Measurements from ENCODE around the gene CRIP3. TPM values are rescaled to one million over a fixed set of nuclear protein-coding genes. Genes with fewer than 3 reads are reported as not detected.

CRIP3 gene
- total RNA-seq, 1 donor from 2014 or later: 1.1 TPM

DNA sequence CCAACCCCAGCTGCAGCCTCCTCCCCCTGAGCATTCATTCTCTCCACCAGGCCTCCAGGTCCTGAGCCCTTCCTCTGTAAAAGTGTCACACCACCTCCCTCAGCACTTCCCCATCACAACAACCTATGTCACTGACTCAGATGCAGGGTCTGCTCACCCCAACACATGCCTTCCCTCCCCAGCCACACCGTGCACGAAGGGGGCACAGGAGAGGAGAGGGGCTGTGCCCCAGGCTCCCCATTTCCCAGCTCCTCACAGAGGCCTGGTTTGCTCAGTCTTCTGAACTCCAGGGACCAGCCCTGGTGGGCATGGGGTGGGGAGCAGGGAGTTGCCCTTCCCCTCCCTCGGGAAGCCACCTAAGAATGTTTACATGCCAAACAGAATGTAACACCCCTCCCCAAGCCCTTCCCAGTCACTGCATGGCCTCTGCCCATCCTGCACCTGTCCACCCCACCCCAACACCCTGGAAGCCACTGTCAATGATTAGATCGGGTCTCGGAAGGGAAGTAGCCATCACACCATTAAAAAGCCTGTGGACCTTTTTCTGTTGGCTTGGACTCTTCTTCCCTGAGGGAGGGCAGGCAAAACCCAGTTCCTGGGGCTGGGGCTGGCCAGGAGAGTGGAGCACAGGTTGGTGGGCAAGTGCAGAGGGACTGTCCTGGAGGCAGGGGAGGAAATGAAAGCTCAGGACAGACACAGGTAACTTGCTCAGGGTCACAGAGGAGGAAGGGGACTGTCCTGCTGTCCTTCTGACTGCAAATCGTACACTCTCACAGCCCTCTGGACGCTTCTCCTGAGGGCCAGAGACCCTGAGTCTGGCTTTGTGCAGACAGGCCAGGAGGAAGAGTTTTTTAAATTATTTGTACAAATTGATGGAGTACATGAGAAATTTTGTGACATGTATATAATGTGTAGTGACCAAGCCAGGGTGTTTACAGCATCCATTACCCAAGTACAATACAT, 20.6 kb downstream of the CRIP3 start:
- DNase-seq: no peak

DNA sequence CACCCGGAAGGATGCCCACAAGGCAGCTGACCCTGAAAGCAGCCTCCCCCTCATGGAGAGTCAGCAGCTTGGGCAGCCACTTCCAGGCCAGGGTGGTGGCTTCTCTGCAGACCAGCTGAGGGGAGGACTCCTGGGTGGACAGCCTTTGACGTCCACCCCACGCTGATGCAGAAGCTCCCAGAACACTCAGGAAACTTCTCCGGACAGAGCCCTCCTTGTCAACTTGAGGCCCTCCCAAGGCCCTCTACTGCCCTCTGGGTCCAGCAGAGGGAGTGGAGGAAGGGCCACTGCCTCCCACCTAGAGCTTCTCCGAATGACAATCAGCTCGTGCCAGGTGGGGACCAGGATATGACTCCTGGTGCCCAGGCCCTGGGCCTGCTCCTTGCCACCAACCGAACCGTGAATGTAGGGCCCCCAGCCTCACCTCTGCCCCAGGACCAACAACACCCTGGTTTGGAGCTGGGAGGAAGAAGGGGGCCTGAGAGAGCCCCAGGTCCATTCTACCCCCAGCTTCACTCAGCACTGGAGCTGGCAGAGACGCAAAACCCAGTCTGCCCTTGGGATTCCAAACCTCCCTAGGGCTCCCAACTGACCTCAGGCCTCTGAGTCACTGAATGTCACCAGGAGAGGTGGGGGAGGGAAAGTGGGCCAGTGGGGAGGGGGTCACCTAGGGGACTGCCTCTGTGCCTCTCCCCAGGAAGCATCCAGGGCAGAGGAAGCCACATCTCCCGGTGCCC, 21.5 kb downstream of the CRIP3 start:
- no peak for DNase-seq

DNA sequence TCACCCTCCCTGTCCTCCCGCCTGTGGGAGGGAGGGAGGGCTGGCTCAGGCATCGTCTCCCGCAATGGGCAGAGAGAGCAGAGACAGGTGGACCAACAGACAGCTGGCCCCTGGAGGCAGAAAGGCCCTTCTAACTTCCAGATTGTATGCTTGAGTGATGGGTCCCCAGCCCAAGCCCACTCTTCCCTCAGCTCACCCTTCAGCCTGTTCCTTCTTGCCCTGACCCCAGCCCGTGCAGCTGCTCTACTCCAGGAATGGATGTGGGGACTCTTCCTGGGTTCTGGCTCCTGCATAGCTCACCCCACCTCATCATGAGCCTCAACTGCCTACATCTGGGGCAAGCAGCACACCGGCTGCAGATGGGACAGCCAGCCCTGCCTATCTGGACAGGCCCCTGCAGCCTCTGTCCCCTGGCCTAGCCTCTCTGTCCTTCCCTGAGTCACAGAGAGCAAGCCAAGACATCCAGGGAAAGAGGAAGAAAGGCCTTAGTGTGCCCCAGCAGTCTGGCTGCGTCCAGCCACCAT, 22.1 kb downstream of the CRIP3 start:
- DNase-seq: no peak

DNA sequence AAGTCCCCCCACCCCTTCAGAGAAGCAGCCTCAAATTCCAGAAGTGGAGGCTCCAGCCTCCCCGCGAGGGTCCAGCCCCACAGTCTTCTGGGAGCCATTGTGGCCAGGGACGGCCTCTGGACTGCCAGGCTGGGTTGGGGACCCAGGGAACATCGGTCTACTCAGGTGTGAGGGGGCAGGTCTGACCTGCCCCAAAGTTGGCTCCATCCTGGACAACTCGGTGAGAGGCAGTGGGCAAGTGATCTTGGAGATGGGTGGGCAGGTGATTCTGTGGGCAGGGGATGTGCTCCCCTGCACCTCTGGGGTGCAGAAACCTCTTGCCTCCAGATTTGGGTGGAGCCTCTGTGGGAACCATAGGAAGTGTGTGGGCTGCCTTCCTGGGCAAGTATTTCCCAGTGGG, 22.8 kb downstream of the CRIP3 start:
- no peak for DNase-seq

DNA sequence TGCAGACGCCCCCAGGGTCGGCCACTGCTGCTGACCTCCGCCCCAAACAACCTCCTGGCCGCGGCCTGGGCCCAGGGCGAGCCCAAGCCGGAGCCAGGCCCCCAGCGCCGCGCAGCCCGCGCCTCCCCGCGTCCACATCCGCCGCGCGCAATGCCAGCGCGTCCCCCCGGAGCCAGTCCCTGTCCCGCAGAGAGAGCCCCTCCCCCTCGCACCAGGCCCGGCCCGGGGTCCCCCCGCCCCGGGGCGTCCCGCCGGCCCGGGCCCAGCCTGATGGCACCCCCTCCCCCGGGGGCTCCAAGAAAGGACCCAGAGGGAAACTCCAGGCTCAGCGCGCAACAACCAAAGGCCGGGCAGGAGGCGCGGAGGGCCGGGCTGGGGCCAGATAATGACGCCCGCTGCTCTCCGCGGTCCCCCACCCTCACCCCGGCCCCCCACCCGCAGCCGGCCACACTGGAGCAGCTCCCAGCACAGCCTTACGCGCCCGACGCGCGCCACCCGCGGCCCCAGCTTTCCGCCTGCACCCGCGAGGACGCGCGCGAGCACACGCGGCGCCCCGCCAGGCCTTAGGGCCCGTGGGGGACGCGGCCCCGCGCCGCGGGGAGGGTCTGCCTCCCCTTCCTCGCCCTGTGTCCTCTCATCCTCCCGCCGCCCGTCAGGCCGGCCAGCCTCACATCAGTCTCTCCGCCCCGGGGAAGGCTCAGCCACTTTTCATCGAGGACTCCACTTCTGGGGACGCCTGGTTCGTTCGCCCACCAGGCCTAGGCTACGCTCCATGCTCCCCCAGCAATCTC, 23.4 kb downstream of the CRIP3 start:
- DNase-seq: no peak

DNA sequence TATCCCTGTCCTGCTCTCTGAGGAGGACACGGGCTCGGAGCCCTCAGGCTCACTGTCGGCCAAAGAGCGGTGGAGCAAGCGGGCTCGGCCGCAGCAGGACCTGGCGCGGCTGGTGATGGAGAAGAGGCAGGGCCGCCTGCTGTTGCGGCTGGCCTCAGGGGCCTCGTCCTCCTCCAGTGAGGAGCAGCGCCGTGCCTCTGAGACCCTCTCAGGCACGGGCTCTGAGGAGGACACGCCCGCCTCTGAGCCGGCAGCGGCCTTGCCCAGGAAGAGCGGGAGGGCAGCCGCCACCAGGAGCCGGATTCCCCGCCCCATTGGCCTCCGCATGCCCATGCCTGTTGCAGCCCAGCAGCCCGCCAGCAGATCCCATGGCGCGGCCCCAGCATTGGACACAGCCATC, 24.7 kb downstream of the CRIP3 start:
- DNase-seq: no peak

DNA sequence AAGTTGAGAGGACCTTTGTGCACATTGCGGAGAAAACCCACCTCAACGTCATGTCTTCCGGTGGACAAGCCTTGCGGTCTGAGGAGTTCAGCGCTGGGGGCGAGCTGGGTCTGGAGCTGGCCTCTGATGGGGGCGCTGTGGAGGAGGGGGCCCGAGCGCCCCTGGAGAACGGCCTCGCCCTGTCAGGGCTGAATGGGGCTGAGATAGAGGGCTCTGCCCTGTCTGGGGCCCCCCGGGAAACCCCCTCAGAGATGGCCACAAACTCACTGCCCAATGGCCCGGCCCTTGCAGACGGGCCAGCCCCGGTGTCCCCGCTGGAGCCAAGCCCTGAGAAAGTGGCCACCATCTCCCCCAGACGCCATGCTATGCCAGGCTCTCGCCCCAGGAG, 25.1 kb downstream of the CRIP3 start:
- no peak for DNase-seq

DNA sequence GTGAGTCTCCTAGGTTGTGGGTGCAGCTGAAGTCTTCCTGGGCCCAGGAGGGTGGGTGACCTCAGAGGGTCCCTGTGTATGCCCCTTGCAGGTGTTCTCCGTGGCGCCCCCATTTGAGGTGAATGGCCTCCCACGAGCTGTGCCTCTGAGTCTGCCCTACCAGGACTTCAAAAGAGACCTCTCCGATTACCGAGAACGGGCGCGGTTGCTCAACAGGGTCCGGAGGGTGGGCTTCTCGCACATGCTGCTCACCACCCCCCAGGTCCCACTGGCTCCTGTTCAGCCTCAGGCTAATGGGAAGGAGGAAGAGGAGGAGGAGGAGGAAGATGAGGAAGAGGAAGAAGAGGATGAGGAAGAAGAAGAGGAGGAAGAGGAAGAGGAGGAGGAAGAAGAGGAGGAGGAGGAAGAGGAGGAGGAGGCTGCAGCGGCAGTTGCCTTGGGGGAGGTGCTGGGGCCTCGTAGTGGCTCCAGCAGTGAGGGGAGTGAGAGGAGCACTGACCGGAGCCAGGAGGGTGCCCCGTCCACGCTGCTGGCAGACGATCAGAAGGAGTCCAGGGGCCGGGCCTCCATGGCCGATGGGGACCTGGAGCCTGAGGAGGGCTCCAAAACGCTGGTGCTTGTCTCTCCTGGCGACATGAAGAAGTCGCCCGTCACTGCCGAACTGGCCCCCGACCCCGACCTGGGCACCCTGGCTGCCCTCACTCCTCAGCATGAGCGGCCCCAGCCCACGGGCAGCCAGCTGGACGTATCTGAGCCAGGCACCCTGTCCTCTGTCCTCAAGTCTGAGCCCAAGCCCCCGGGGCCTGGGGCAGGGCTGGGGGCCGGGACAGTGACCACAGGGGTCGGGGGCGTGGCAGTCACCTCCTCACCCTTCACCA, 25.8 kb downstream of the CRIP3 start:
- no peak for DNase-seq

DNA sequence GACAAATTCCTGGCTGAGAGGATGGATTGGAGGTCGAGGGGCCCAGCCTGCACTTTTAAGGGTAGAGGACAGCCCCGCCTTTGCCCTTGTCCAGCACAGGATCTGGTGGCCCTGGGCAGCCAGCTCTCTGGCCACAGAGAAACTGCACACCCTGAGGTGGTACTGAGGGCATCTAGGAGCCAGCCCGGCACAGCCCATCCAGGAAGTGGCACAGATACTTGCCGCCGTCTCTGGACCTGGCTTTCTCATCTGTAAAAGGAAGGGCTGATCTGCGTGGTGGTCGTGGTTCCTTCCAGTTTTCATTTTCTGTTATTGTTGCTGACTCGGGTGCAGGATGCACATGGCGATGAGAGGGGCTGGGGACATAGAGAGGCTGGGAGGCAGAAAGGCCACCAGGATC, 26.6 kb downstream of the CRIP3 start:
- no peak for DNase-seq

DNA sequence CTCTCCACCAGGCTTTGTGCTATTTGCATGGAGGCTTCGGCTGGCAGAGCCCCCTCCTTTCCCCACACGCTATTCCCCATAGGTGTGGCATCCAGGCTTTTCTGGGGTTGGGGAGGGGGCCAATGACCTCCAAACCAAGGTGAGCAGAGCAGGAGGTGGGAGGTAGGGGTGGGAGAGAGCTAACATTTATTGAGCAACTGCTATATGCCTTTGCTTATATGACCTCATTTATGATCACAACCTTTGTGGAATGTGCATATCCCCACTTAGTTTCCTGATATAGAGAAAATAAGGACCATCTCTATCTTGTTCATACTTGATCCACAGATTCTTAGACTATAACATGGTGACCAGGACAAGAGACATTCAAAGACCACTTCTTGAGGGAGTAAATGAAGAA, 28.4 kb downstream of the CRIP3 start:
- DNase-seq: no peak

DNA sequence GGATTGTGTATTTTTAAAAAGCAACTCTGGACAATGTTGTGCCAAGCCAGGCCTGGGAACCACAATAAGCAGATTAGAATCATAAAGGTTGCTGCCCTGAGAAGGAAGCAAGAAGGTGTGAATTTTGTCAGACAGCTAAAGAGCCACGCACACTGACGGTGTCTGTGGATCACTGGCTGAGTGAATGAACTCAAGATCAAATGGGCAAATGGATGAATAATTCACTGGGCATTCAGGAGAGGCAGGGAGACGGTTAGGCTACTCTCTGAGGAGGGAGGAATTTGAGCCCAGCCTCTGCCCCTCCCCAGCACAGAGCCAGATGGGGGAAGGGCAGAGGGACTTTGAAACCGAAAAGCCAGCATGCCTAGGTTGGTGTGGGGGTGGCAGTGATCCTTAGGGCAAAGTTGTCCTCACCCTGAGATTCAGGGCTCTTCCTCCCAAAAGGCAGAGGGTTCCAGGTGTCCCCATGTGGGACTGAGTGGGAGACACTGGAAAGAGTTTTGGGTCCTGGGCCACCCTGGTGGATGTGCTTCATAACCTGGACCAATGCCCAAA, 30.0 kb downstream of the CRIP3 start:
- DNase-seq: no peak

DNA sequence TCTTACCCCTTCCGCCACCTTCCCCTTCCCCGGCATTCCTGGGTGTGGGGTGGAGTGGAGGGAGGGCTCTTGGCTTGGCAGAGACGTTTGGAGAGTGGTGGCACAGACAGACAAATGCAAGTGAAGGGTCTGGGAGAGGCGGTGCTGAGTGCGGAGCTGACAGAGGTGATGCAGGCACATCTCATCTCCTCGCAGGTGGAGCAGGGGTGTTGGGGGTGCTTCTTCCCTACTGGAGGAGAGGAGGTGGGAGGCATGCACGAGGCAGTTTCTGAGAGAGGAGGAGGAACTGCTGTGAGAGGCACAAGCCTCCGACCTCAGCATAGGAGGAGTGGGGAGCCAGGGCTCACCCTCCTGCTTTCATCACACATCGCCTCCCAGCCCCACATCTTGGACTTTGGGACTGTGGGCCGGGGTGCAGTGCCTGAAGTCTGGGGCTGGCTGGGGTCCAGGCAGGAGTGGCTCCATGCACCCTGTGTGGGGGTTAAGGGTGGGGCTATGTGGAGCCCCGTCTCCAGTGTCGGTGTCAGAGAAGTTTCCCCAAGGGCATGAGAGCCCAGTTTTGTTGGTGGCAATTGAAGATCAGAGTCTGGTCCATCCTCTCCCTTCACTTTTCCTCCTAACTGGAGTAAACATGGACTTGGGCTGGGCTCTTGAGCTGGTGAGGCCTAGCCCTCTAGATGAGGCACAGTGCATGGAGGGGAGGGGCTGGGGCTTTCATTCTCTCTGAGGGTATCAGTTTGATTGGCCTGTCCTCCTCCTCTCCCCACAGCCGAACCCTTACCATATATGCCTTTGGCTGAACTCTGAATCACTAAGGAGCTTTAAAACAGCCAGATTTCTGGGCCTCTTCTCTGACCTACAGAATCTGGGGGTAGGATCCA, 30.7 kb downstream of the CRIP3 start:
- DNase-seq: no peak

DNA sequence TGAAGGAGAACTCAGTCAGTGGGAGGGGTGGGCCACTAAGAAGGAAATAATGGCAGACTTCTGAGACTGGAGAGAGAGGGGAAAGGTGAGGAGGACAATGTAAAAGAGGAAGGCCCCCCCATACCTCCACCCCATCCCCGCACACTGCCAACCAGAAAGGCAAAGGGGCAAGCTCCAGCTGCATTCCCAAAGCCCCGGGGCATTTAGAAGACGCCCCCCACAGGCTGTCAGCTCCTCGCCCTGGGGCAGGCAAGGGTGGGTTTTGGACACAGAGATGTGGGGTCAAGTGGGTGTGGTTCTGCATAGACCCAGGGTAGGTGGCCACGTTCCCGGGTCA, 31.4 kb downstream of the CRIP3 start:
- DNase-seq: no peak

DNA sequence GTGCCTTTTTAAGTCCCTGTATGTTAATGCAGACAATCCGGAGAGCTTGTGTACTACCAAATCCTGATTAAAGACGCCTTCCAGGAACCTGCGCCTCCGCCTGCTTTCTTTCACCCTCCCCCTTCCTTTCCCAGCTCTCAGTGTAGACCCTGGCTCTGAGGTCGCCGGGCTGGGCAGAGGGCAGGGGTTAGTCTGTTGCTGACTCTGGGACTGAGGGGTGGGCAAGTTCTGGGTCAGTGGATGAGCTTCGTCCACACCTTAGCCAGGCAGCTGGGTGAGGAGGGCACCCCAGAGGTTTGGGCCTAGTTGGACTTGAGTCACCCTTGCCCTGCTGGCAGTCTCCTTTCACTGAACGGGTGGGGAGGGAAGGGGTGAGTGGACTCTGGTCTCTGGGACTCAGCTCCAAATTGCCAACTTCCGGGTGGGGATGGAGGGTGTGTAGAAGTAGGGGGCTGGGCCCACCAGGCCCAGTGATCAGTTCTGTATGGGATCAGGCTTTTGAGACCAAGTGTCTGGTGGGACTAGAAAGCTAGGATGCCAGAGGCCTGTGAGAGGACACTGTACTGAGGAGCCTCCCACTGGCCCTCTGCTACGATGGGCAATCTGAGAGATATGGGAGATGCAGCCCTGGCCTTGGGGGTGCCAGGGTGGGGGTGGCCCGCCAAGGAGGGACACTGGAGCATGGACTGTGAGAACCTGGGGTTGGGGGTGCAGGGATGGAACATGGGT, 31.9 kb downstream of the CRIP3 start:
- no peak for DNase-seq

DNA sequence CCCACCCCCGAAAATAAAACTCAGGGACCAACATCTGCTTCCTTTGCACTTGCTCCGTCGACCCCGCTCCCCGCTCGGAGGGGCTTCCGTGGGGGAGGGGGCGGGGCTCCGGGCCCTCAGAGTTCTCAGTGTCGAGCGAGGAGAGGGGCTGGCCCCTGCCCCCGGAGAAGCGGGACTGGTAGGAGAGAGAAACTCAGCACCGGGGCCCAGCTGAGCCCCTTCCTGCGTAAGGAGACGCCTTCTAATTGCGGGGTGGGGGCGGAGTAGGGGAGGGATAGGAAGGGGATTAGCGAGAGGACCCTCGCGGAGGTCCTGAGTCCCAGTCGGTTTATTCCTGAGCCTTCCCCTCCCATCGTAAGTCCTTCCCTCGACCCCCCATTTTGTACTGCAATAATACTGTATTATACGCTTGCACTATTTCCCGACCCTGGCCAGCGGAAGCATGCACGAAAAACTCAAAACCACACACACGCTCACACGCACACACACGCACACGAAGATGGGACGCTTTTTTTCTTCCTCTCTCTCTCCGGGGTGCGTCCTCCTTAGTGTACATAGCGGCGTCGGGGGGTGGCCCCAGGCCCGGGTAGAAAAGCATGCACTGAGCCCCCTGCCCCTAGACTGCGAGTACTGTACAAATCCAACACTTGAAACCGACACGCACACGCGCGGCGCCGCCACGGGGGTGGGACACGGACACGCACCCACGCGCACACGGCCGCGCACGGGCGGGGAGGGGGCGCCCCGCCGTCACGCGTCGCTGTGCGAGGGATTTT, 32.6 kb downstream of the CRIP3 start:
- DNase-seq: no peak

DNA sequence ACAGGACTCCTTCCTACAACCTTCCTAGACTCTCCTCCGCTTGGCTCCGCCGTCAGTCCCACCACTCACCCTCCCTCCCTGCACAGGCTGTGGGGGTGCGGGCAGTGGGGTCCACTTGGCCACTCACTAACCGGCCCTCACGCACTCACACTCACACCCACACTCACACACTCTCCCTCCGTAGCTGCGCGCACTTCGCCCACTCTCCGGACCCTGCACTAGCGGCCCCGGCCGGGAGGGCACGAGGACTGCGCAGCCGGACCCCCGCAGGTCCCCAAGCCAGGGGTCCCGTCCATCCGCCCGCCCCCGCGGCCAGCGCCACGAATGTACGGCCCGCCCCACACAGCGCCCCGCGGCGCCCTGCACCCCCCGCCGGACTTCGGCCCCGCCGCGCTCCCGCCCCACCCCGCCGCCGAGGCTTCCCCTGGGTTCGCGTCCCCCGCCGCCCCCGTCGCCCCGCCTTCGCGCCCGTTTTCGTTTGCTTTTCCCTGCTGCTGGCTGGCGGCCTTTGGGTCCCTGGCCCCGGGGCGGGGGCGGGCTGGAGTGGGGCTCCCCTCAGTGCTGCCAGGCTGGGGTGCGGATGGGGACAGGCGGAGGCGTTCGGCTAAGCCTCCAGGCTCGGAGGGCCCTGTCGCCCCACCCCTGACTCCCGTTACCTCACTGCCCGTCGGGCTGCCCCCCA, 33.6 kb downstream of the CRIP3 start:
- DNase-seq: no peak

DNA sequence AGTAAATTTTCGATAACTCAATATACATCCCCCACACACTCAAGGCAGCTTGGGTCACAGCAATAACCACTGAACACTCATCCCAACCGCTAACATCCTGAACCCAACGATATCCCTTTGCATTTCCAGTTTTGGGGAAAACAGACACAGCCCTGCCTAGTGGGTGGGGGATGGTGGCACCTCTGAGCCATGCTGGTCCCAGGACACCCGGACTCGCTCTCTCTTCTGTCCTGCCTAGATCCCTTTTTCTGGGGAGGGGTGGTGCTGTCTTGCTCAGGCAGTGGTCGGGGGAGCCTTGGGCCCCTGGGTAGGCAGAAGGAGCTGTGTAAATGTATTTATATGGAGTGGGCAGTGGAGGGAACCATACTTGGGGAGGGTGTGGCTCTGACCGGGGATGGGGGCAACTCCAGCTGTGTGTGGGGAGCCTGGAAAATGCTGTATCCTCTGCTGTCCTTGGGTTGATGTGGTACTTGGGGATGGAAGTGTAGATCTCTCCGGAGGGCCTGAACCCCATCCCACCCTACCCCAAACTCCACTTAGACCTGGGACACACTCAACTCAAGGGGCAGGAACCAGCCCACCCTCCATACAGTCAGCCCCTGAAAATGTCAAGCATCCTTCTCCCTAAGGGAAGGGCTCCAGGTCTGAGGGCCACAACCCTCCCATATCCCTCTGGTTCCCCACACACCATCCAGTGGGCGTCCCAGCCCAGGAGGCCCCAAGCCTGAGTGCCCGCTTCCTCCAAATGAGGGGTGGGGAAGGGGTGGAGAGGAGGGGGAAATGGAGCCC, 34.3 kb downstream of the CRIP3 start:
- no peak for DNase-seq

Data from skin of body (tissue), 2 donors.